ENCODE data around the gene CACNA1C. TPM values are rescaled to one million over a fixed set of nuclear protein-coding genes. Genes with fewer than 3 reads are reported as not detected.

The CACNA1C gene
- total RNA-seq, 2 donors from 2014 or later, result 0.86 to 6.3 TPM

DNA sequence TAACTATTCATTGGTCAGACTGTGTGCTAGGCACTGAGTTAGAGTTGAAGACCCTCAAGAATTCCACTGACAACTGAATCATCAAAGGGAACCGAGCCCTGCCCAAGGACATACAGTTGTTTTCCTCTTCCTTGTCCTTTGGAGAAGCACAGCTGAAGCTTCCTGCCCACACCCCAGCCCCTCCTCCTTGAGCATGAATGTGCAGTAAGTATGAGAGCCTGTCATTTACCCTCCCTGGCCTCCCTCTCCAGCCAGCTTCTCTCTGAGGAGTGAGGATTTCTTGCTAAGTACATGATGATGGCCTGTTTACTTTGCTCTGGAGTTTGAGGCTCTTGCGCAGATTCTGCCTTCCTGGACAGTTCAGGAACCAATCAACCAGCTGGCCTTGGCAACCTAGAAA, 235.2 kb downstream of the CACNA1C start:
- H3K27me3 ChIP-seq (ENCODE audit: control insufficient read depth, insufficient read depth, low read length, poor library complexity, severe bottlenecking), result no peaks in the 10 kb centered on the region
- DNase-seq, result peak; percentile 49
- no peaks in the 10 kb centered on the region for H3K9me3 ChIP-seq (ENCODE audit: control insufficient read depth, low read length)
- Mint-ChIP-seq H3K9me3 (no peaks in the 10 kb centered on the region), H3K36me3 (ENCODE audit: low read depth) (no peaks in the 10 kb centered on the region), H3K4me3 (no peak overlapping the region), H3K27ac (no peak overlapping the region), H3K27me3 (ENCODE audit: insufficient read depth) (no peaks in the 10 kb centered on the region), H3K4me1 (peaks cover 30% of the 10 kb centered on the region)
- no peak overlapping the region for H3K27ac ChIP-seq (ENCODE audit: low read depth, low read length)
- 70 to 87% methylated on average over 2 of the region's 2 CpGs for WGBS, 2 experiments (ENCODE audit: insufficient coverage in 1 of 2, insufficient read length in 1 of 2)
- TF ChIP-seq, protein P1, sequence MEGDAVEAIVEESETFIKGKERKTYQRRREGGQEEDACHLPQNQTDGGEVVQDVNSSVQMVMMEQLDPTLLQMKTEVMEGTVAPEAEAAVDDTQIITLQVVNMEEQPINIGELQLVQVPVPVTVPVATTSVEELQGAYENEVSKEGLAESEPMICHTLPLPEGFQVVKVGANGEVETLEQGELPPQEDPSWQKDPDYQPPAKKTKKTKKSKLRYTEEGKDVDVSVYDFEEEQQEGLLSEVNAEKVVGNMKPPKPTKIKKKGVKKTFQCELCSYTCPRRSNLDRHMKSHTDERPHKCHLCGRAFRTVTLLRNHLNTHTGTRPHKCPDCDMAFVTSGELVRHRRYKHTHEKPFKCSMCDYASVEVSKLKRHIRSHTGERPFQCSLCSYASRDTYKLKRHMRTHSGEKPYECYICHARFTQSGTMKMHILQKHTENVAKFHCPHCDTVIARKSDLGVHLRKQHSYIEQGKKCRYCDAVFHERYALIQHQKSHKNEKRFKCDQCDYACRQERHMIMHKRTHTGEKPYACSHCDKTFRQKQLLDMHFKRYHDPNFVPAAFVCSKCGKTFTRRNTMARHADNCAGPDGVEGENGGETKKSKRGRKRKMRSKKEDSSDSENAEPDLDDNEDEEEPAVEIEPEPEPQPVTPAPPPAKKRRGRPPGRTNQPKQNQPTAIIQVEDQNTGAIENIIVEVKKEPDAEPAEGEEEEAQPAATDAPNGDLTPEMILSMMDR (conservative IDR thresholded peaks at IDR 0.05), result no peak
- H3K9ac ChIP-seq (ENCODE audit: extremely low read depth, low read length, poor library complexity, severe bottlenecking), result no peak overlapping the region
- no peak overlapping the region for H3K4me3 ChIP-seq (ENCODE audit: low read length)
- H3K4me1 ChIP-seq (ENCODE audit: control insufficient read depth, insufficient read depth, low read length), result no peaks in the 10 kb centered on the region
- no peaks in the 10 kb centered on the region for H3K36me3 ChIP-seq (ENCODE audit: control insufficient read depth, insufficient read depth, low read length)

DNA sequence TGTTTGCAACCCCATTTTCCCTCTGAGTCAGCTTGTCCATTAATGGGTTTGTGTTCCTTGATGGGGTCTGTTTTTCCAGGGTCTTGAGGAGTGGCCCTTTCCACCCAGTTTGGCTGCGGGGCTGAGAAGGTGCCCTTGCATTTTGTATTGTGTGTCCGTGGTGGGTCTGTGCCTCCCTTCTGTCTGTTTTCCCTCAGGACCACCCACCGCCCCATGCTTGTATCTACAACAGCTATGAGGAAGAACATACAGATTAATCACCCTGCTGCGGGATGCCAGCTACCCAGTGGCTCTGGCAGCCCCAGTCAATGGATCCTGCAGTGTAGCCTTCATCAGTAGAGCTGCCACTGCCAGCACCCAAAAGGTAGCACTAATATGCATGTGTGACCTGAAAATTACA, 235.7 kb downstream of the CACNA1C start:
- Mint-ChIP-seq H3K27ac (no peak overlapping the region), H3K4me3 (no peak overlapping the region), H3K36me3 (ENCODE audit: low read depth) (no peaks in the 10 kb centered on the region), H3K27me3 (ENCODE audit: insufficient read depth) (no peaks in the 10 kb centered on the region), H3K9me3 (no peaks in the 10 kb centered on the region), H3K4me1 (peaks cover 30% of the 10 kb centered on the region)
- Histone ChIP-seq H3K9me3 (ENCODE audit: control insufficient read depth, low read length) (no peaks in the 10 kb centered on the region), H3K36me3 (ENCODE audit: control insufficient read depth, insufficient read depth, low read length) (no peaks in the 10 kb centered on the region), H3K27ac (ENCODE audit: low read depth, low read length) (no peak overlapping the region), H3K4me1 (ENCODE audit: control insufficient read depth, insufficient read depth, low read length) (no peaks in the 10 kb centered on the region), H3K4me3 (ENCODE audit: low read length) (no peak overlapping the region), H3K9ac (ENCODE audit: extremely low read depth, low read length, poor library complexity, severe bottlenecking) (no peak overlapping the region), H3K27me3 (ENCODE audit: control insufficient read depth, insufficient read depth, low read length, poor library complexity, severe bottlenecking) (no peaks in the 10 kb centered on the region)
- TF ChIP-seq, protein P1 (conservative IDR thresholded peaks at IDR 0.05), result no peak
- WGBS, 2 experiments (ENCODE audit: insufficient coverage in 1 of 2, insufficient read length in 1 of 2), result 92 to 100% methylated on average over 1 to 4 of the region's 4 CpGs
- peak; percentile 51 for DNase-seq

DNA sequence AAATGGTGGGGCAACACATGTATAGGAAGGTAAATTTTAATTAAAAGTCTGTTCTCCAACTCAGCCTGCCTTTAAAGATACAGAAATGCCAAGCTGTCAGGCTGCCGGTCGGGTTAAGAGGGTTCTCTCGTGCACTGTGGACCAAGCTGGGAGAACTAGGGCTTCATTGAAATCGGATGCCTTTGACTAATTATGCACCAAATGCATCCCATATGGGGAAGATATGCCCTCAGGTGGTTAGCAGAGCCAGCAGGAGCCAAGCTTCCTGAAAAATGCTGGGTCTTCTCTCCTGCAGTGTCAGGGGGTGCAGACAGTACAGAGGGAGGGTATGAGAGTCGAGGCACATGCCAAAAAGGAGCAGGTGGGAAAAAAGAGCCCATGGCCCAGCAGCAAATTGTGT, 236.1 kb downstream of the CACNA1C start:
- Mint-ChIP-seq H3K36me3 (ENCODE audit: low read depth) (no peaks in the 10 kb centered on the region), H3K27ac (no peak overlapping the region), H3K4me3 (no peak overlapping the region), H3K9me3 (no peaks in the 10 kb centered on the region), H3K27me3 (ENCODE audit: insufficient read depth) (no peaks in the 10 kb centered on the region), H3K4me1 (peaks cover 30% of the 10 kb centered on the region)
- Histone ChIP-seq H3K9me3 (ENCODE audit: control insufficient read depth, low read length) (no peaks in the 10 kb centered on the region), H3K27me3 (ENCODE audit: control insufficient read depth, insufficient read depth, low read length, poor library complexity, severe bottlenecking) (no peaks in the 10 kb centered on the region), H3K27ac (ENCODE audit: low read depth, low read length) (no peak overlapping the region), H3K36me3 (ENCODE audit: control insufficient read depth, insufficient read depth, low read length) (no peaks in the 10 kb centered on the region), H3K9ac (ENCODE audit: extremely low read depth, low read length, poor library complexity, severe bottlenecking) (no peak overlapping the region), H3K4me1 (ENCODE audit: control insufficient read depth, insufficient read depth, low read length) (no peaks in the 10 kb centered on the region), H3K4me3 (ENCODE audit: low read length) (no peak overlapping the region)
- no peak for DNase-seq
- 57 to 80% methylated on average over 4 to 5 of the region's 5 CpGs for WGBS, 2 experiments (ENCODE audit: insufficient coverage in 1 of 2, insufficient read length in 1 of 2)
- TF ChIP-seq, protein P1 (conservative IDR thresholded peaks at IDR 0.05), result no peak

Data from endodermal cell (in vitro differentiated cells).